HG03045 (cell line): ENCODE results near the gene SLC1A1.

Experiments
- ATAC-seq: cut with Tn5 transposase; IDR thresholded peaks from one replicate; pipeline ENCODE4 v1.9.1; 2021; ENCODE audit warnings: mild to moderate bottlenecking, moderate library complexity; ENCODE audit not compliant: unreplicated experiment

SLC1A1 gene

DNA sequence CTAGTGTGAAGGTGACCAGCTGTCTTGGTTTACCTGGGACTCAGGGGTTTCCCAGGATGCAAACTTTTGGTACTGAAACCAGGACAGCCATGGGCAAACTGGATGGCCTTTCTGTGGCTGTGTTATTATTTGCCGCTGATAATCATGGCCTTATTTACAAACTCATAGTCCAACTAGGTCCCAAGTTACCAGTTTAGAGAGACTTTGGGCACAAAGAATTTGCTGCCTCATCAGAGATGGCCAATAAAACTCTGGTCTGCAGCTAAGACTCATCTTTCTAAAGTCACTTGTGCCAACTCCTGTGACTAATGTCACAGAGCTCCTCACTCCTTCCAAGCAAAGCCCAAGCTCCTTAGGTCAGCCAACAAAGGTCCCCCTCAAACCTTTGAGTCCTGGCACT is 124.4 kb downstream of the SLC1A1 start:
- no peak for ATAC-seq

DNA sequence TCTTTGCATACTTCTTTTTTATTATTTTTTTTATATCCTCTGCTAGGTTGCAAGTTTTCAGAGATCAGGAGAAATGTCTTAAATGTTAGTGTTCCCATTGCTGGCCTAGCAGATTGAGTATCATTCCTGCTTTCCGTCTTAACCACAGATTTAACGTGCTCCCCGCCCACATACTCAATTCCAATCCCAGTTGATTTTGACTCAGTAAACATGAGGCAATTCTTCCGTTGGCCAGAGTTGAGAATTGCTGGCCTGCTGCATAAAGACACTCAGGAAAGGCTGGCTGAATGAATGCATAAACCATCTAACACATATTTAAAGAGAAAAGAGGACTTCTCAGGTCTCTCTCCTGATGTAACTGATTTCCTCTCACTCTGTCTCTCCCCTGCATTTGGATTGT is 125.0 kb downstream of the SLC1A1 start:
- ATAC-seq, result no peak

DNA sequence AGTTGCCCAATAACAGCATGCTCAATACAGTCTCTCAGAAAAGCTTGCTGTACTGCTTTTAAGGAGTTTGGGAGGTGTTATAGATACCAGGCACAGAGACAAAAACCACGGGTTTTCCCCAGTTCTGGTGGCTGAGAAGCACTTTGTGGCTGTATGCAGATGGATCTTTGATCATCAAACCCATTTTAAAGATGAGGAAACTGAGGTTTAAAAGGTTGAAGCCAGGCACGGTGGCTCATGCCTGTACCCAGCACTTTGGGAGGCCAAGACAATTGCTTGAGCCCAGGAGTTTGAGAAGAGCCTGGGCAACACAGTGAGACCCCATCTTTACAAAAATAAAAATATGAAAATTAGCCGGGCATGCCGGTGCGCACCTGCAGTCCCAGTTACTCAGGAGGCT is 125.5 kb downstream of the SLC1A1 start:
- ATAC-seq, result no peak

DNA sequence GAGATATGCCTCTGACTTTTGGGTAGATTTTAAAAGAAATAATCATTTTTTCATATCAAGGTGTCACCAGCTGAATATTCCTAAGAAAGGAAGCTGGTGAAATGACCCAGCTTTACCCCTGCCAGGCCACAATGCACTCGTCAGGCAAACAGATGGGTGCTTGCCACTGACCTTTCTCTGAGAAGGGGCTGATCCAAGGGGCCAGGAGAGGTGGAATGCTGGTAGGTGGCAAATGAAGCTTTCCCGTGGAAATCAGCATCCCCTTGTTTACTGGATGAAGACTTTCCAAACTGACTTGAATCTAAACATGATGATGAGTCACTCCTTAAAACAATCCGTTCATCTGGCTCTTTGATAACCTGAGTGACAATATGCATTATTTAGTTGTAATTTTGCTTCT is 127.5 kb downstream of the SLC1A1 start:
- no peak for ATAC-seq

DNA sequence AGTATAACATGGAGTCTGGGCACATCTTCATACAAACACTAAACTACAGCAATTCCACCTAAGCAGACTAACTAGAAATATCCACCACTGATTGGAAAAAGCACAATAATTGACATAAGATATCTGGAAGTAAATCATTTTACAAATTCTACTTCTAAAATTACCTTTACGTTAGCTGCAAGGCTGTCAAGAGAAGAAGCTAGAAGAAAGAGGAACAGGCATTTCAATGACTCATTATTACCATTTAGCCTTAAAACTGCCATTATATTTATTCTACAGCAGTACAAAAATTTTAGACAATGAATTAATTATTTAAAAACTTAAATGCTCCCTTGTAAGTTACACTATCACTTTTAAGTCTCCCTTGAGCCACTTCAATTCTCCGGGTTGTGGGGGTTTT is 128.4 kb downstream of the SLC1A1 start:
- ATAC-seq, result no peak

DNA sequence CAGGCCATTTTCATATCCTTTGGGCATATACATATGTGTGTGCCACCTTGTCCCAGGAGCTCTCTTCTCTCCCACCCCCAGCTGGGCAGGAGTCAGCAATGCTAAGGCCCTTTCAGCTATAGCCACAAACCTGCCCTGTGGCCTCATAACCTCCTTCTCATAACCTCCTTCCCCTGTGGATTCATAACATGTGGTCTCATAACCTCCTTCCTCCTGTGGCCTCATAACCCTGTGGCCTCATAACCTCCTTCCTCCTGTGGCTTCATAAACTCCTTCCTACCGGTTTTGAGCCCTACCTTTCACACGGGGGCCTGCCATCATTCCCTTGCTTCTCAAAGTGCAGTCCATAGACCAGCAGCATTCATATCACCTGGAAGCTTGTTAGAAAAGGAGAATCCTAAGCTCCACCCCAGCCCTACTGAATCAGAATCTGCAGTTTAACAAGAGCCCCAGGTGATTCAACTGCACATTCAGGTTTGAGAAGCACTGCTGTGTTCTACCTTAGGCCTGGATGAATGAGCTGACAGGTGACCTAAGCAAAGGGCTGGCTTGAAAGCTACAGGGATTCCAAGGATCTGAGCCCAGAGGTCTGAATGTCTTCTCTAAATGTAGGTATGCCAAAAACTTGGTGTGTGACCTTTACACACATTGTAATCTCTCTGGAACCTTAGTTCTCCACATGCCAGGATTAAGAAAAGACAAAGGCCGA is 129.9 kb downstream of the SLC1A1 start:
- ATAC-seq, result no peak

DNA sequence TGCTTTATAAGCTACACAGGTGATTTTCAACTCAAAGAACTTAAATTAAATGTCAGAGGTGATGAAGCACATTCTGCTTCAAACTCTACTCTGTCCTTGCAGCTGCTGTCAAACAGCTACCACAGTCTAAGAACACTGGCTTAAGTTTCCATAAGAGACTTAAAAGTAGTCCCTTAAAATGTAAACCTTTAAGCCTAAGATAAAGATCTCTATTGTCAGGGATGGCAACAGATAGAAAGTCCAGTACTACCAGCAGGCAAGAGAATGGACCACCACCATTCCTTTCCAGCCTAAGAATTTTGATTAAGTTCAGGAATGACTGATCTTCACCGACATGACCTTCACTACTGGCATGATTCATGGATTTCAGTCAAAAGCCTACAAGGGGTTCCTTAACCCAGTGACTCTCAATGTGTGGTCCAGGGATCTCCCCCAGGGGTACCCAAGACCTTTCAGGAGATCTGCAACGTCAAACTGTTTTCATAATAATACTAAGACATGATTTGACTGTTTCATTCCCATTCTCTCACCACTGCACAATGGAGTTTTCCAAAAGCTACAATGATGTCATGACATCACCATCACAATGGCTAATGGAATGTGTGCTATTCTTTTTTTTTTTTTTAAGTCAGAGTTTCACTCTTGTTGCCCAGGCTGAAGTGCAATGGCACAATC is 130.8 kb downstream of the SLC1A1 start:
- no peak for ATAC-seq

DNA sequence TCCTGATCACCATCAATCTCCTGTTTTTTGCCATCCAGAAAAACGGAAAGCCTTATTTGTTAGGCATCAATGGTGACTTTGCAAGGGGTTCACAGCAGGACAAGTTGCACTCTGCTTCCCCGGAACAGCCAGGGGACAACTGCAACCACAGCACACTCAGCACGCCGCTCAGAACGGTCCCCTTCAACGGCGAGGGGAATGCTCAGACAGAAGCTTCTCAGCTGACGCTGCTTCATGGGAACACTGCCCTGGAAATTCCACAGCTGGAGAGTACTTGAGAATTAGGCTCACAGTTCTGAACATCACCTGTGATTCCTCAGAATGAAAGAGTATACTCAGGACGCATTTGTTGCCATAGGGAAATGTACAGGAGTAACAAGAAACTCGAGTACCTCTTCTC is 131.7 kb downstream of the SLC1A1 start:
- ATAC-seq, result no peak

DNA sequence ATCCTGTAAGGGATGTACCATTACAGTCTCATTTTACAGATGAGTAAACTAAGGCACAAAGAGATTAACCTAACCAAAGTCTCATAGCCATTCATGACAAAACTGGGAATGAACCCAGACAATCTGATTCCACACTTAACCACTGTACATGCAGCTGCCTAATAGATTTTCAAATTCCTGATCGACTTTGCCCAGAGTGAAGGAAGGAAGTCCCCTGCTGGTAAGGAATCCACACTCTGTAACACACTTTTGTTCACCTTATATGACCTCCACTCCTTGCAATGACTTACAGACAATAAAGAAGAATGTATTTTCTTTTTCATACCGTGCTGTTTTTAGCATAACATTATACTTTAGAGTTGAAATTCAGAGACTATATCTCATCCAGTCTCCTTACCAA is 140.6 kb downstream of the SLC1A1 start:
- ATAC-seq, result no peak
